Mesothelial cell of epicardium (in vitro differentiated cells): Measurements from ENCODE around the gene GNG8. TPM values are rescaled to one million over a fixed set of nuclear protein-coding genes. Genes with fewer than 3 reads are reported as not detected.

Source experiments
- DNase-seq, 2 experiments: peaks; one replicate each; pipeline ENCODE4 v3.0.0; 2021; ENCODE audit warnings: low spot score in 2 of 2; ENCODE audit not compliant: unreplicated experiment in 2 of 2
- H3K27ac Mint-ChIP-seq: 2 replicates; pipeline ENCODE4 v1.8.0; 2021; ENCODE audit warnings: mixed read lengths
- H3K27me3 Mint-ChIP-seq: 2 replicates; pipeline ENCODE4 v1.8.0; 2021; ENCODE audit warnings: low read depth, mixed read lengths
- H3K36me3 Mint-ChIP-seq: 2 replicates; pipeline ENCODE4 v1.8.0; 2021; ENCODE audit warnings: mixed read lengths
- H3K4me1 Mint-ChIP-seq: 2 replicates; pipeline ENCODE4 v1.8.0; 2021; ENCODE audit warnings: mixed read lengths
- H3K4me3 Mint-ChIP-seq: 2 replicates; pipeline ENCODE4 v1.8.0; 2021; ENCODE audit warnings: mild to moderate bottlenecking, moderate library complexity, mixed read lengths
- H3K9me3 Mint-ChIP-seq: 2 replicates; pipeline ENCODE4 v1.8.0; 2021; ENCODE audit warnings: mixed read lengths
- total RNA-seq: library from RNA; stranded (reverse); gene quantifications from 3 replicates; pipeline ENCODE4 v1.2.1, GENCODE V29; 2021
- TF ChIP-seq, protein P1 (sequence below): fragments of 200-600 bp; sonication (generic); IDR thresholded peaks from one replicate; pipeline ENCODE4 v1.5.0; 2021; ENCODE audit warnings: antibody characterized with exemption; ENCODE audit not compliant: unreplicated experiment

Gene GNG8
- total RNA-seq, 1 donor from 2014 or later: 13.7 TPM

DNA sequence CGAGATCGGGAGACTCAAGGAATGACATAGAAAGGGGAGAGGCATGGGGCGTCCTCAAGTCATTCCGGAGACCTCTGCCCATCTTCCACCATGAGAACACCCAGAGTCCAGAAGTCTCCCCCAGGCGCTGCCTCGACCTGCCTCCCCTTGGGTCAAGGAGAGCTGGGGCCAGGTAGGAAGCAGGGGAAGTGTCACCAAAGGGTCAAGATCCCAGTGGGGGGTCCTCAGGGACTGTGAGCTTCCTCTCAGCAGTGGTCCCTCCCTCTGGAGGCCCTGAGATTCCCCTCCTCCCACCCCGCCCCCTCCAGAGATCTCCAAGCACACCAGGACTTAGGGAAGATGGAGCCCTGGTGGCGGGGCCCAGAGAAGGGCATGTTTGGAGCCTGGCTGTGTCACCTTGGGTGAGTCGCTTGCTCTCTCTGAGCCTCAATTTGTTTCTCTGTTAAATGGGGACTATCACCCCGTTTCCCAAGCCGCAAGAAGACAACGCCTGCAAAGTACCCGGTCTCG is 24.1 kb upstream of the GNG8 start:
- Mint-ChIP-seq H3K36me3 (no peaks in the 10 kb centered on the region), H3K4me1 (peaks cover 19% of the 10 kb centered on the region), H3K9me3 (no peaks in the 10 kb centered on the region), H3K27me3 (peaks cover 2% of the 10 kb centered on the region), H3K4me3 (peak overlapping the region; percentile 81), H3K27ac (peak overlapping the region; percentile 89)
- no peak for DNase-seq
- TF ChIP-seq, protein P1, sequence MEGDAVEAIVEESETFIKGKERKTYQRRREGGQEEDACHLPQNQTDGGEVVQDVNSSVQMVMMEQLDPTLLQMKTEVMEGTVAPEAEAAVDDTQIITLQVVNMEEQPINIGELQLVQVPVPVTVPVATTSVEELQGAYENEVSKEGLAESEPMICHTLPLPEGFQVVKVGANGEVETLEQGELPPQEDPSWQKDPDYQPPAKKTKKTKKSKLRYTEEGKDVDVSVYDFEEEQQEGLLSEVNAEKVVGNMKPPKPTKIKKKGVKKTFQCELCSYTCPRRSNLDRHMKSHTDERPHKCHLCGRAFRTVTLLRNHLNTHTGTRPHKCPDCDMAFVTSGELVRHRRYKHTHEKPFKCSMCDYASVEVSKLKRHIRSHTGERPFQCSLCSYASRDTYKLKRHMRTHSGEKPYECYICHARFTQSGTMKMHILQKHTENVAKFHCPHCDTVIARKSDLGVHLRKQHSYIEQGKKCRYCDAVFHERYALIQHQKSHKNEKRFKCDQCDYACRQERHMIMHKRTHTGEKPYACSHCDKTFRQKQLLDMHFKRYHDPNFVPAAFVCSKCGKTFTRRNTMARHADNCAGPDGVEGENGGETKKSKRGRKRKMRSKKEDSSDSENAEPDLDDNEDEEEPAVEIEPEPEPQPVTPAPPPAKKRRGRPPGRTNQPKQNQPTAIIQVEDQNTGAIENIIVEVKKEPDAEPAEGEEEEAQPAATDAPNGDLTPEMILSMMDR: no peak

DNA sequence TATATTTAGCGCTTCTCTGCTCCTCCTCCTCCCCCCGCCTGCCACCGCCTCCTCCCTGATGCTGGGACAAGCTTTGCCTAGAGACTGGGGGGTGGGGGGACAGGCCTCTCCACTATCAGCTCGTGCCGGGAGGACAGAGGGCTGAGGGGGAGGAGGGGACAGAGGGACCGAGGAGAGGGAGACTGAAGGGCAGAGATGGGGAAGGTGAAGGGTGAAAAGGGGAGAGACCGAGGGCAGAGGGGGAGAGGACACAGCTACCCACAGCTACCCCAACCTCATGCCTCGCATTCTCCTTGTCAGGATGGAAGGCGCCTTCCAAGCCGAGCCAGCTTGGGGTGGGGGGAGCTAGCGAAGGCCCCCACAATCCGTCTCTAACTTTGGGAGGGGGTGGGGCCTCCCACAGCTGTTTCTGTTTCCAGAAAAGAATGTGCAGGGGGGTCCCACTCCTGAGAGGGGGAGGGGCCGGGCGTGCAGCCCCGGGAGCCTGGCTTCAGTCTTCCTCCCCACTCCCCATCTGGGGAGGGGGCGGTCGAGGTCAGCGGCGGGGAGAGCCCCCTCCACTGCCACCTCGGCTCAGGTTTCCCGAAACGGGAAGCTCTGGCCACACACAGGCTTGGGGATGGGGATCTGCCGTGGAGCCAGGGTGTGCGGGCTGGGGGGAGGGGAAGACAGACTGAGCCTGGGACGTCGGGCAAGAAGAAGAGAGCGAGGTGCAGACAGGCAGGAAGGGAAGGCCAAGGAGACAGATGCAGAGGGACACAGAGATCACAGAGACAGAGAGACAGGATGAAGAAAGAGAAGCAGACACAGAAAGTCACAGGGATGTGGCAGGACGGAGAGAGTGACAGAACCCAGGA is 23.4 kb upstream of the GNG8 start:
- peaks cover 2% of the 10 kb centered on the region for H3K27me3 Mint-ChIP-seq
- no peaks in the 10 kb centered on the region for H3K36me3 Mint-ChIP-seq
- peaks cover 23% of the 10 kb centered on the region for H3K4me1 Mint-ChIP-seq
- peak overlapping the region; percentile 89 for H3K27ac Mint-ChIP-seq
- no peaks in the 10 kb centered on the region for H3K9me3 Mint-ChIP-seq
- H3K4me3 Mint-ChIP-seq: peak overlapping the region; percentile 81
- TF ChIP-seq, protein P1: no peak
- peak; percentile 40 to 68 for DNase-seq

DNA sequence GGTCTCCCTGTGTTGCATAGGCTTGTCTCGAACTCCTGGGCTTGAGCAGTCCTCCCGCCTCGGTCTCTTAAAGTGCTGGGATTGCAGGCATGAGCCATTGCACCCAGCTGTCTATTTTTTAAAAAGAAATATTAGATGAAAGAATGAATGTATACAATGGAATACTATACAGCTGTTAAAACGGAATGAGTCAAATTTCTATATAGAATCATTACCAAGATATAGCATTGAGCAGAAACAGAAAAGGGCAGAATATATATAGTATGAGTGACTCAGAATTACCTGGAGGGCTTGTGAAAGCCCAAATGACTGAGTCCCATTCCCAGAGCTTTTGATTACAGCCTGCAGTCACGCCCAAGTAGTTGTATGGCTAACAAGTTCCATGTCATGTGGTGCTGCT is 20.5 kb upstream of the GNG8 start:
- Mint-ChIP-seq H3K9me3 (no peaks in the 10 kb centered on the region), H3K36me3 (peaks cover 3% of the 10 kb centered on the region), H3K4me1 (peaks cover 17% of the 10 kb centered on the region), H3K4me3 (no peak overlapping the region), H3K27me3 (peaks cover 20% of the 10 kb centered on the region), H3K27ac (no peak overlapping the region)
- TF ChIP-seq, protein P1: no peak
- no peak for DNase-seq

DNA sequence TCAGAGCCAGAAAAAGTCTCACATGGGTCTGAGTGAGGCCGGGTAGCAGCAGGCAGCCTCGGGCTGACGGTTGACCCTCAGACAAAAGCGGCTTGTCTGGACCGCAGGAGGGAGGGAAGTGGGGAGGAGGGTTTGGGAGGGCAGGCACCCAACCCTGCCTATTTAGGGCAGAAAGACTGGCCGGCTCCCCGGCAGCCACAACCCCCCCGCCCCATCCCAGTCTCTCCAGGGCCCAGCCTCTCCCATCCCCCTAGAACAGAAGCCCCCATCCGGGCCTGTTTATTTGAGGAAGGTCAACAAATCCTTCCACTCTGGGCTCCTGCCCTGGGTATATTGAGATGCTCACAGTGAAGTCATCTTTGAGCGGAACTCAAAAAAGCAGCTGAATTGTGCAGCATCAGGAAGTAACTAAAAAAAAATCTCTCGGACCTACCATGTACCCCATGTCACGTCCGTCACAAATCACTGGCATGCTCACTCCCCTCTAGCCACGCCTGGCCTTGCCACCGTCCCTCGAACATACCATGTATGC is 18.7 kb upstream of the GNG8 start:
- Mint-ChIP-seq H3K27me3 (peaks cover 35% of the 10 kb centered on the region), H3K36me3 (peaks cover 12% of the 10 kb centered on the region), H3K27ac (peak overlapping the region; percentile 41), H3K4me3 (no peak overlapping the region), H3K9me3 (no peaks in the 10 kb centered on the region), H3K4me1 (peaks cover 15% of the 10 kb centered on the region)
- TF ChIP-seq, protein P1: no peak
- DNase-seq: no peak

DNA sequence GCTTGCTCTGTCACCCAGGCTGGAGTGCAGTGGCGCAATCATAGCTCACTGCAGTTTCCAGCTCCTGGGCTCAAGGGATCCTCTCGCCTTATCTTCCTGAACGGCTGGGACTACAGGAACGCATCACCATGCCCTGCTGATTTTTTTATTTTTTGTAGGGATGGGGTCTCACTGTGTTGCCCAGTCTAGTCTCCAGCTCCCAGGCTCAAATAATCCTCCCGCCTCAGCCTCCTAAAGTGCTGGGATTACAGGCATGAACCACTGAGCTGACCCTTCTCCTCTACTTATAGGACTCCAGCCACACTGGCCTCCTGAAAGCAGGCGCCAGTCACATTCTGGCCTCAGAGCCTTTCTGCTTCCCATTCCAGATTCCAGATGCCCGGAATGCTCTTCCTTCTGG is 14.4 kb upstream of the GNG8 start:
- DNase-seq: no peak
- Mint-ChIP-seq H3K9me3 (peaks cover 6% of the 10 kb centered on the region), H3K36me3 (peaks cover 25% of the 10 kb centered on the region), H3K4me3 (no peak overlapping the region), H3K27me3 (peaks cover 62% of the 10 kb centered on the region), H3K4me1 (peaks cover 14% of the 10 kb centered on the region), H3K27ac (no peak overlapping the region)
- TF ChIP-seq, protein P1: no peak
